ENCODE measurements around the gene HECTD1. TPM values are rescaled to one million over a fixed set of nuclear protein-coding genes. Genes with fewer than 3 reads are reported as not detected.
"Not testable (repeated sequence)": the region's sequence is repeated elsewhere in the genome, so short reads cannot be mapped to it uniquely, and the experiment has no call there.

HECTD1 gene
- total RNA-seq, 1 experiment from 2014 or later = 75.3 TPM

- DNase-seq (ENCODE audit: low spot score) = peak; percentile 51
Observed at GRCh38 chr14:31228533-31228932, 20.9 kb upstream of the HECTD1 start.

DNA sequence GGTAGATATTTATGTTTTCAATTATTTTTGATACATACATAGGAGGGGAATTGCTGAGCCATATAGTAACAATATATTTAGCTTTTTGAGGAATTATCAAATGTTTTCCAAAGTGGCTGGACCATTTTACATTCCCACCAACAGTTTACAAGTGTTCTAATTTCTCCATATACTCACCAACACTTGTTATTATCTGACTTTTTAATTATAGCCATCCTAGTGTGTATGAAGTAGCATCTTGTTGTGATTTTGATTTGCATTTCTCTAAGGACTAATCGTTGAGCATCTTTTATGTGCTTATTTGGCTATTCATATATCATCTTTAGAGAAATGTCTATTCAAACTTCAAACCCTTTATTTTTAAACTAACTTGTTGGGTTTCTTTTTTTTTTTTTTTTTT lies 17.2 kb upstream of the HECTD1 start:
- DNase-seq (ENCODE audit: low spot score) = no peak

GRCh38 chr14:31223331-31223730 lies 15.7 kb upstream of the HECTD1 start:
- no peak for DNase-seq (ENCODE audit: low spot score)

- no peak for DNase-seq (ENCODE audit: low spot score)
Observed at GRCh38 chr14:31222834-31223233, 15.2 kb upstream of the HECTD1 start.

DNA sequence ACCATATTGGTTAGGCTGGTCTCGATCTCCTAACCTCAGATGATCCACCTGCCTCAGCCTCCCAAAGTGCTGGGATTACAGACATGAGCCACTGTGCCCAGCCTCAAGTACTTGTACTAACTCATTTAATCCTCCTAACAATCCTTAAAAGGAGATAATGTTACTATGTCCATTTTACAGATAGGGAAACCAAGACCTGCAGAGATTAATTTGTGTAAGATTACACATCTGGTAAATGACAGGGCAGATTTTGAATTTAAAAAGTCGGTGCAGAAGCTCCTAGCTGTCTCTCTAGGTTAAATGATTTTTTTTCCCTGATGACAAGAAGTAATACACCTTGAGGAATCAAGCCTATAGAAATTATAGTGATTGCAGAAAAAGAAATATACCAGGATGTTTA lies 13.7 kb upstream of the HECTD1 start:
- no peak for DNase-seq (ENCODE audit: low spot score)

DNA sequence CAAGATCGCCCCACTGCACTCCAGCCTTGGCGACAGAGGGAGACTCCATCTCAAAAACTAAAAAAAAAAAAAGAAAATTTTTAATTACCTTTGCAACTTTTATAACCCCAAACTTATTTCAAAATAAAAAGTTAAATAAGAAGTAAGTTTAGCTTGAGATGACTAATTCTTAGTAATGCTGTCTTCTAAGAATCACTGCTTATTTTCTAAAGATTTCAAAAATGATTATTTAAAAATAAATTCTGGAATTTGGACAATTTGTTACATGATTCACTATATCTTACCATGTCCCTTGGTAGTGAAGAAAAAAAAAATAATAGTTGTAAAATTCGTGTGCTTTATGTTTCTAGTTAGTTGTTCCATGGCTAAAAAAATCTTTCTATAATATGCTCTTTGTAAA lies 11.6 kb upstream of the HECTD1 start:
- DNase-seq (ENCODE audit: low spot score) = no peak

GRCh38 chr14:31216359-31216758 lies 8.8 kb upstream of the HECTD1 start:
- no peak for DNase-seq (ENCODE audit: low spot score)

DNA sequence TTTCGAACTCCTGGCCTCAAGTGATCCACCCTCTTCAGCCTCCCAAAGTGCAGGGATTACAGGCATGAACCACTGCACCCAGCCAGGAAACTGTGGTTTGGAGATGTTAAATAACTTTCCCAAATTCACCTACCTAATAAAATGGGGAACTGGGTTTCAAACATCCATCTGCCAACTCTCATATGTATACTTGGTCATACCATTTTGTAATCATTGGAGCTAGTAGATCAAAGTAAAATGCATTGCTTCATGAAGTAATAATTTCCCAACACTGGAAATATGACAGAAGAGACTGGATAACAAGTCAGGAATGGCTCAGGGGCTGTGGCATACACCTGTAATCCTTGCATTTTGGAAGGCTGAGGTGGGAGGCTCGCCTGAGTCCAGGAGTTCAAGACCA lies 5.3 kb upstream of the HECTD1 start:
- no peak for DNase-seq (ENCODE audit: low spot score)

GRCh38 chr14:31209605-31210004 lies 2.0 kb upstream of the HECTD1 start:
- DNase-seq (ENCODE audit: low spot score) = no peak

GRCh38 chr14:31208546-31209424 lies 1.2 kb upstream of the HECTD1 start:
- DNase-seq (ENCODE audit: low spot score) = no peak

DNA sequence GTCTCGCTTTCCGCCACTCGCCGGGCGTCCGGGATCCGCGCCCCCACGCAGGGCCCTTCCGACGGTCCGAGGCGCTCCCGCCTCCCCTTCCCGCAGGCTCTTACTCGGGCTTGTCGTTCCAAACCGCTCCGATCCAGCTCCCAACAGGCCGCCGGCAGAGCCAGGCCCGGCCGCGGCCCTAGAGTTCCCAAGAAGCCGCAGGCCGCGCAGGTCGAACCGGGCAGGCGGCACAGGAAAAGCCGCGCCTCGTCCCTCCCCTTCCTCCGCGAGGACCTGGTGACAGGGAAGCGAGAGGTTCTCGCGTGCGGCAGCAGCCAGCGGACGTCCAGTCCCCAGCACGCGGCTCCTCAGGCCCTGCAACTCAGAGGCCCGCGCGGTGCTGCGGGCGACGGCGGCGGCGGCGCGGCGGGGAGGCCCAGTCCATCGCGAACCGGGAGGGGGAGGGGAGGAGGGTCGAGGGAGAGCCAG lies 272 bp downstream of the HECTD1 start:
- peak; percentile 77 for DNase-seq (ENCODE audit: low spot score)

GRCh38 chr14:31206536-31207286 lies 882 bp downstream of the HECTD1 start:
- DNase-seq (ENCODE audit: low spot score) = peak; percentile 41

DNA sequence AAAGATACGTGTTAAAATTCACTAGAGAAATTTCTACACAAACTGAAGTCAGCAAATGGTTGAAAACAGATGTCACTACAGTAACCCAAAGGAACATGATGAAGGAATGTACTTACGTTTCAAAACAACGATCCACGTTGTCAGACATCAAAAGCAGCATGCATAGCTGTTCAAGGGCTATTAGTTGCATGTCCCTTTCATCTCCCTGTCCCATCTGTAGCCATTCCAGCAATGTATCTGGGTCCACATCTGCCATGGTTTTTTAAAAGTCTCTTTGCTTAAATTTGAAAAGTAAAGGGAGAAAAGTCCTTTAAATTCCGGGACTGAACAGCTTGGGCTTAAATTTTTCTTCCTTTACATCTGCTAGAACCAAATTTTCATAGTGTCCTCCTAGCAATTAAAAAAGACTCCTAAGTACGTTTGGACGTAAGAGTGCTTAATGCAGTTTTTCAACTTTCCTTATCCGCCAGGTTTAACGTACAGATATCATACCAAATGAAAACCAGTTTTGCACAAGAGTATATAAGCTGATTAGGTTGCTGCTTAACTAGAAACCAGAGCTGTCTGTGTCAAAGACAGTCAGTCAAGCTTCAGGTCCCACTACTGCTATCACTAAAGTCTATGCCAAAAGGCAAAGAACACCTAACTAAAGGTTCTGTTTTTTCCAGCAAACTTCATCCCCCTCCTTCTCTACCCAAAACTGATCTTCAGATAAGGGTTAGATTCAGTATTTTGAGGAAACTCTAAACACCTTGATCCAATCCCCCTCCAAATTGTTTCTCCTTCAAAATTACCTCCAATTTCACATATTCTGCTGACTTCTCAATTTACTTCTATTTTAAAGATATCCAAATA lies 1.7 kb downstream of the HECTD1 start:
- DNase-seq (ENCODE audit: low spot score) = peak; percentile 50

GRCh38 chr14:31204593-31205534 lies 2.7 kb downstream of the HECTD1 start:
- peak; percentile 12 for DNase-seq (ENCODE audit: low spot score)

DNA sequence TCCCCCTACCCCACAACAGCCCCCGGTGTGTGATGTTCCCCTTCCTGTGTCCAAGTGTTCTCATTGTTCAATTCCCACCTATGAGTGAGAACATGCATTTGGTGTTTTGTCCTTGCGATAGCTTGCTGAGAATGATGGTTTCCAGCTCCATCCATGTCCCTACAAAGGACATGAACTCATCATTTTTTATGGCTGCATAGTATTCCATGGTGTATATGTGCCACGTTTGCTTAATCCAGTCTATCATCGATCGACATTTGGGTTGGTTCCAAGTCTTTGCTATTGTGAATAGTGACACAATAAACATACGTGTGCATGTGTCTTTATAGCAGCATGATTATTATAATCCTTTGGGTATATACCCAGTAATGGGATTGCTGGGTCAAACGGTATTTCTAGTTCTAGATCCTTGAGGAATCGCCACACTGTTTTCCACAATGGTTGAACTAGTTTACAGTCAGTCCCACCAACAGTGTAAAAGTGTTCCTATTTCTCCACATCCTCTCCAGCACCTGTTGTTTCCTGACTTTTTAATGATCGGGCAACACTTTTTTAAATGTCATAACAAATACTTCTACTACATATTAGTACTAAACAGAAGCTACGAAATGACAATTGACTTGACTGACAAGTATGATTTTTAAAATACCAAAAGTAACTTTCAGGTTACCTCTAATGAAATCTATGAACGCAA lies 3.5 kb downstream of the HECTD1 start:
- DNase-seq (ENCODE audit: low spot score) = not testable (repeated sequence)

DNA sequence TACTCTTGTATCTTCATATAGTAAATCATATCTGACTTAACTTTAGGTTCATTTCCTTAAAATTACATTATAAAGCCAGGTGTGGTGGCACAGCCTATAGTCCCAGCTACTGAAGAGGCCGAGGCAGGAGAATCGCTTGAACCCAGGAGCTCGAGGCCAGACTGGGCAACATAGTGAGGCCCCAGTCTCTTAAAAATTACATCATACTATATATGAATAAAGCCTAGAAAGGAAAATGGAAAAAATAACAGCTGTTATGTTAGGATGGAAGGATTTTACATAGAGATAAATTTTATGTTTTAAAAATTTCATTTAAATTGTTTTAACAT lies 4.2 kb downstream of the HECTD1 start:
- no peak for DNase-seq (ENCODE audit: low spot score)

DNA sequence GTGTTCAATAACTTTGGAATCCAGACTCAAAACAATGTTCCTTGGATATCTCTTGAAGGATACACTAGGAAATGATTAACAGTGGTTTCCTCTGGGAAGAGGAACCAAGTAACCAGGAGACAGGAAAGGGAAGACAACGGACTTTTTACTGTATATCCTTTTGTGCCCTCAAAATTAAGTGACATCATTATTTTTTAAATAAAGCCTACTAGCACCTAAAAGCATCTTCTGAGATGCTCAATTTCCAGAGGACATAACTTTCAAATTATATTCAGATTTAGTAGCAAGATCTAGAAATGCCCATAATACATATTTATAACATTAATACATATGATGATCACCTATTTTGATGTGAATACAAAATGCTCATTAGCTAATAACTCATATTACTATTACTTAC lies 6.5 kb downstream of the HECTD1 start:
- no peak for DNase-seq (ENCODE audit: low spot score)

GRCh38 chr14:31200702-31200990 lies 6.9 kb downstream of the HECTD1 start:
- DNase-seq (ENCODE audit: low spot score) = no peak

DNA sequence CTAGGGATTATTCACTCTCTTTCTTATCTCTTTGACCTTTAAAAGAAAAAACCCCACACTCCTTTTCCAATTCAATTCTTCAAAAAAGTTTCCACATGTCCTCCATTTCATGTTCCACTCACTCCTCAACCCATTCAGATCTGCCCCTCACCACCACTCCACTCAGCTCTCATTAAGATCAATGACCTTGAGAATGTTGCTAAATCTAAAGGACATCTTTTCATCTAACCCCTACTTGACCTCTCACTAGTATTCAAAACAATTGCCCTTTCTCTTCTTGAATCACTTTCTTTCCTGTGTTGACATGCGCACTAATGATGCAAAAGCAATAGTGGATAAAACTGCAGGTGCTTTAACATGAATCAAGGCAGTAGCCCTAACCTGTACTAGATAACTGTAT lies 9.9 kb downstream of the HECTD1 start:
- DNase-seq (ENCODE audit: low spot score) = no peak

- no peak for DNase-seq (ENCODE audit: low spot score)
Observed at GRCh38 chr14:31196839-31197492, 10.6 kb downstream of the HECTD1 start.

Data from HT-29 (cell line).